Stimulated activated CD8-positive, alpha-beta memory T cell treated with anti-CD3 and anti-CD28 coated beads, Interleukin-7, amount 100 ng/mL, for 24 hours (primary cell): ENCODE measurements around the gene FAM228B.
"Not testable (repeated sequence)": the region's sequence is repeated elsewhere in the genome, so short reads cannot be mapped to it uniquely, and the experiment has no call there.

ENCODE experiments used
- DNase-seq: peaks from one replicate; pipeline ENCODE4 v3.0.0-alpha.2; 2020; ENCODE audit warnings: low read depth

The FAM228B gene

DNA sequence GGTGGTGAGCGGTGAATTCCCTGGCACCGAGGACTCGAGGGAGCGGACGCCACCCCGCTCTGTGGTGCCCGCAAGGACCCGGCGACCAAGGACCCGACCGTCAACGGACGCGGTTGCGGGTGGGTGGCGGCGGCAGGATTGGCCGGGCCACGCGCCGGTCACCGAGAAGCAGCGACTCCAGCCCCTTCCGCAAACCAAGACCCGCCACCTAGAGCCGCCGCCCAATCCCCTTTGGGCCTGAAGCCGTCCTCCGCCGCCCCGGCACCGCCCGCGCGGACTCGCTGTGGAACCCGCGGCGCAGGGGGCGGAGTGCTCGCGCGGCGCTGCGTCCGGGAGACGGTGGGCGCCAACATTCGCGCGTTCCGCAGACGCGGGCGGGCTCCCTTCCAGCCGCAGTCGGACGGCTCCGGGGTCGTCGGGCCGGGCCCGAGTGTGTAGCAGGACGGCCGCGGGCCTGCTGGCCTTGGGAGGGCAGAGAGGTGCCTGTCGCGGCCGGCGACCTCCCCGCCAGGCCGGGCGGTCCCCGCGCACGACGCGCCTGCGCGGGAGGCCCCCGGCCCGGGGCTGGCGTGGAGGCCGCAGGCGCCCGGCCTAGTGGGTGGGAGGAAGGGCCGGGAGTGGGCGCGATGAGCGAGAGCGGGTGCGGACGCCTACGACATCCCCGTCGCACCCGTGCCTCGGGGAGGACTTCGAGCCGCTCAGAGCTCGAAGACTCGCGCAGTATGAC lies at the start of gene FAM228B, which contains the start of gene PFN4:
FAM228B (plus strand) TSS at position 275 of the 727 bp plus-strand sequence. CDS start 893 bp downstream, outside the sequence.
PFN4 (minus strand) TSS at position 140 of the 727 bp plus-strand sequence. CDS start 799 bp downstream, outside the sequence.
- peak; percentile 35 for DNase-seq

- DNase-seq: no peak
These were observed 49.5 kb upstream of the FAM228B start for GRCh38 chr2:24073816-24074215.

- no peak for DNase-seq
These were observed 48.0 kb upstream of the FAM228B start for GRCh38 chr2:24075259-24075658.

DNA sequence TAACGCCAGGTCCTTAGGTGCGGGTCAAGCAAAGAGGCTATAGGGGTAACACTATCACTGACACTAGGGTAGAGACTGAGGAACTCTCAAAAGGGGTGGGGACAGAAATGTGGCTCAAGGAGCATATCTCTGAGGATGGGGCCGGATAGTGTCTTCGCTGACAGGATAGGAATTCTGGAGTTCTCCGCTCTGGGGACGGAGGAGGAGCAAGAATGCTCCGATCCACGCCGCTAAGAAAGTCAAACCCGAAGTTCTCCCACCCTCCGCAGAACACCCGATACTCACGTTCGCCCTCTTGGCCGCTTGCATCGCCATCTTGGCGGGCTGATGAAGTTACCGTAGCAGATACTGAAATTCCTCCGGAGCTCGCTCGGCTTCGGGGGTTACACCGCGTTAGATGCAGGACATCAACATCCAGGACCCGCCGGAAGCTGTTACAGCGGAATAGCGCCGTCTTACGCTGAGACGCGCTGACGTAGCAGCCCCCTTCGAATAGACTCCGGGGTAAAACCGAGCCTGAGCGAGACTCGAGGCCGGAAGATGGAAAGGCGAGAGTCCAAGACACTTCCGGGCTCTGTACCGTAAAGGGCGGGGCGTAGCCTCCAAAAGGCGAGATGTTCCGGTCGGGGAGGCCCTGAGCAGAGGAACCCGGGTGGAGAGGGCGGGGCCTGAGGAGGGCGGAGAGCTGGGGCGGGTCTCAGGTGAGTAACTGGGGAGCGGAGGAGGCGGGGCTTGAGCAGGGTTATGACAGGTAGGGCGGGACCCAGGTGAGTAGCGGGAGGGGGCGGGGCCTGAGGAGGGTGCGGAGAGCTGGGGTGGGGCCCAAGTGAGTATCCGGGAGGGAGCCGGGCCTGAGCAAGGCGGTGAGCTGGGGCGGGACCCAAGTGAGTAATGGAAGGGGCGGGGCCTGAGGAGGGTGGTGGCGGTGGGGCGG lies 47.1 kb upstream of the FAM228B start, which contains the start of gene SF3B6:
SF3B6 (minus strand) TSS at position 412 of the 934 bp plus-strand sequence; CDS start at position 315, 97 bp downstream.
- DNase-seq: peak; percentile 99

GRCh38 chr2:24076849-24077534 lies 46.3 kb upstream of the FAM228B start:
- no peak for DNase-seq

GRCh38 chr2:24077535-24077877 lies 45.8 kb upstream of the FAM228B start:
- DNase-seq: no peak

DNA sequence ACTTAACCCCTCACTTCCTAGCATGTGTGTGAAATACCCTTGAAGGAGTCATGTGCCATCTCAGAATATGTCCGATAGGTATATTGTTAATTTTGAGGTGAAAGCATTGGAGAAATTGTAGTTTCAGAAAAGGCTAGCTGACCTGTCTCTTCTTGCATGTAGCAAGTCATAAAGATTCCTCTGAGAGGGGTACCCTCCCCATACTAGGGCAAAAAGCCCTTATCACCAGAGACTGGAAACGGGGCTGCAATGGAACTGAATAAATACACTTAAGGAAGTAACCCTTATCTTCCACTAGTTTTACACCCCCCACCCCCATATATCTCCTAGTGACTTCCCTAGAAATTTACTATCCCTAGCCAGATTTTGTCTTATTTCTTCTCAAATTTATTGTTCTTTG lies 45.4 kb upstream of the FAM228B start:
- no peak for DNase-seq

GRCh38 chr2:24080701-24081100 lies 42.6 kb upstream of the FAM228B start:
- no peak for DNase-seq

DNA sequence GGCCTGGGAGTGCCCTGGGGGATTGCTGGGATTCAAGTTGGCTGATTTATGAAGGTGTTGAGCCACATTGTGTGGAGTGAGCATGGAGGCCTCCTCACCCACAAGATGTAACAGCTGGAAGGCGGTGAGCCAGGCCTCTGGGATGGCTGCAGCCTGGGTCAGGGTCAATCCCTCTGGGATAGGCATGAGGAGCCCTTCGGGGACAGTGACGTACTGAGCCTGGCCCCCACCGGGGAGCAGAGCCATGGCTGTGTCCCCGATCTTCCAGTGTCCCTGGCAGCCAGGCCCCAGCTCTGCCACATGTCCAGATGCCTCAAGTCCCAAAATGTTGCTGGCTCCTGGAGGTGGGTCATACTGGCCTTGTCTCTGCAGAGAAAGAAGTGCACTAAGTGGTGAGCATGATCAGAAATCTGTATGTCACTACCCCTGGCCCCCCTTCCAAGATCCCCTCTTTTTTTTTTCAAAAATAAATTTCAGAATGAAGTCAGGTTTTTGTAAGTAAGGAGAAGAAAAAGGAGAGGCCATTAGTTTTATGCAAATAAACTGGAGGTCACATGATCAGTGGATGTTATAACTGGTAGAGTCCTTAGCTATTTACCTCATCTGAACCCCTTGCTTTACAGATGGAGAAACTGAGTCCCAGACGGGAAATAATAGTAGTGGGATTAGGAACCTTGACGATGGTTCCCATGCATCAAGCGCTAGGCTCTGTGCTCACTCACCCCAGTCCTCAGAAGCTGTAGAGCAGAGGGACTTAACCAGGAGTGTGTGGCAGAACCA lies 40.3 kb upstream of the FAM228B start:
- no peak for DNase-seq

DNA sequence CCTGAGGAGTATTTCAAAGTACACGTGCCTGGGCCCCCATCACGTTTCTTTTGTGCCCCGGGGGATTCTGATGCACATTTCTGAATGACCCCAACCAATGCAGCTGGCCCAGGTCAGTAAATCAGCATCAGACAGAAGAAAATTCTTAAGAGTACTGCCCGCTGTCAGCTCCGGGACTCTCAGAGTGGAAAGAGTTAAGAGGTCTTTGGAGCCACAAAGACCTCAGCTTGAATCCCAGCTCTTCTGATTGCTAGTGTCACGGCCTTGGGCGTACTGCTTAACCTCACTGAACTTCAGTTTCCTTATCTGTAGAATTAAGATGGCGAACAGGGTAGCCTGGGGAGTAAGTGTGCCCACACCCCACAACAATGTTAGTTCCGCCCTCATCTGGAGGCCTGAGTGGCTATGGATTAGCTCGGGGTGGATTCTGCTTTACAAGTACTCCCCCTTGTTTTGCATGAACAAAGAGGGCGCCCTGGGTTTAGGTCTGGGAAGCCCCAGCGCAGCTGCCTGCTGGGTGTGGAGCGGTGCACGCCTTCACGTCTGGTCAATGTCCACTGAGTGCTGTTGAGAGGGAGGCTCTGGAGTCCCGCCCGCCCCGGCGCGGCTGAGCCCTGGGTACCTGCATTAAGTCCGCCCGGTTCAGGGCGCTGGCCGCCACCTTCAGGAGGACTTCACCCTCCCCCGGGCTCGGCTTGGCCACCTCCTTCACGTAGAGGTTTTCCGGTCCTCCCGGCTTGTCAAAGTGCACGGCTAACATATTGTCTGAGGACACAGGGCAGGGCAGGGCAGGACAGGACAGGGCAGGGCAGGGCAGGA lies 39.5 kb upstream of the FAM228B start:
- DNase-seq: peak; percentile 4

DNA sequence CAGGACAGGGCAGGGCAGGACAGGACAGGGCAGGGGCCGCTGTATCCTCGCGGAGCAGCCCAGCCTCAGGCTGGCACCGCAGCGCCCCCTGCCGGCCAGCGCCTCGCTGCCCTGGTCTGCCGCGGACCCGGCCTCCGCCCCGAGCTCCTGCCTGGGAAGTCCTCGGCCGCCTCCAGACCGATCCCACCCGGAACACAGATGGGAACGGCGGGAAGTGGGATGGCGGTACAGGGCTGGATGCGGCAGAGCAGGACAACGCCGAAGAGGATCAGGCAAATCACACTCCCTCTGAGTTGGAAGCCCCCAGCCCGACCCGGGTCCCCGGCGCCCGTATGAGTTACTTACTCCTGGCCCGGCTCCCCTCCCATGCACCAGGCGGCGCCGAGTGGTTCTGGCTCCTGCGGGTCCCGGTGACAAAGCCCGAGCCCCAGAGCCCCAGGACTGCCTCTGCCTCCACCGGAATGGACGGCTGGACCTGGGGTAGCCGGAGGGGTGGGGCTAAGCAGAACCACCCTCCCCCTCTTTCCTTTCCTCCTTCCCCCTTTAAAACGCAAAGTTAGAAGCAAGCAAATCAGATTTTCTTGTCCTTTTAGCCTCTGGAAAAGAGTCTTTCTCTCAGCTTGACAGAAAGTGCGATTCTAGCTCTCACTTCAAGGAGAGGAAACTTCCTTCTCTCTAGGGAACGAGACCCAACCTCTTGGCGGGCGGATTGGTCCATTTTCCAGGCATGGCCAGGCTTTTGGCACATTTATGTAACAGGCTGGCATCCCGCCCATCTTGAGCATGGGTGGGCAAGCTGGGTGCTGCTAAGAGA lies 38.7 kb upstream of the FAM228B start, which contains the start of gene TP53I3:
TP53I3 (minus strand) TSS at position 449 of the 814 bp plus-strand sequence. CDS start 508 bp downstream, outside the sequence.
- DNase-seq: peak; percentile 68

GRCh38 chr2:24085200-24085489 lies 38.1 kb upstream of the FAM228B start:
- DNase-seq: no peak

- DNase-seq: no peak
These were observed 37.0 kb upstream of the FAM228B start for GRCh38 chr2:24086241-24086640.

DNA sequence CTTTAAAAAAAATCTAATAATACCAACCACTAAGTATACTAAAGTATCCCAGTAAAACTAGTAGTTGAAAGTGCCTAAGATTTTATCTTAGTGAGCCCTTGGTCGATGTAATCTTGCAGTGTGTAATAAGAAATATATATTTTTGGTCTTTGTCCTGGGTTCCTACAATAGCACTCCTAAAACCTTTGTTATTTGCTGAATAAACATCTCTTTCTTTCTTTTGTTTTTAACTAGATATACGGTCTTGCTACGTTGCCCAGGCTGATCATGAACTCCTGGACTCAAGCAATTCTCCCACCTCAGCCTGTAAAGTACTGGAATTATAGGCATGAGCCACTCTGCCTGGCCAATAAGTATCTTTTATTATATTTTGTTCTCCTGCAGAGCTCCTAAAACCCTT lies 36.2 kb upstream of the FAM228B start:
- no peak for DNase-seq

GRCh38 chr2:24088821-24089359 lies 34.4 kb upstream of the FAM228B start:
- DNase-seq: no peak

- DNase-seq: not testable (repeated sequence)
These were observed 30.0 kb upstream of the FAM228B start for GRCh38 chr2:24093270-24093669.

GRCh38 chr2:24095171-24095677 lies 28.0 kb upstream of the FAM228B start:
- DNase-seq: not testable (repeated sequence)

DNA sequence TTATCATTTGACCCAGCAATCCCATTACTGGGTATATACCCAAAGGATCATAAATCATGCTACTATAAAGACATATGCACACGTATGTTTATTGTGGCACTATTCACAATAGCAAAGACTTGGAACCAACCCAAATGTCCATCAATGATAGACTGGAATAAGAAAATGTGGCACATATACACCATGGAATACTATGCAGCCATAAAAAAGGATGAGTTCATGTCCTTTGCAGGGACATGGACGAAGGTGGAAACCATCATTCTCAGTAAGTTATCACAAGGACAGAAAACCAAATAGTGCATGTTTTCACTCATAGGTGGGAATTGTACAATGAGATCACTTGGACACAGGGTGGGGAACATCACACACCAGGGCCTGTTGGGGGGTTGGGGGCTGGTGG lies 22.5 kb upstream of the FAM228B start:
- DNase-seq: not testable (repeated sequence)

DNA sequence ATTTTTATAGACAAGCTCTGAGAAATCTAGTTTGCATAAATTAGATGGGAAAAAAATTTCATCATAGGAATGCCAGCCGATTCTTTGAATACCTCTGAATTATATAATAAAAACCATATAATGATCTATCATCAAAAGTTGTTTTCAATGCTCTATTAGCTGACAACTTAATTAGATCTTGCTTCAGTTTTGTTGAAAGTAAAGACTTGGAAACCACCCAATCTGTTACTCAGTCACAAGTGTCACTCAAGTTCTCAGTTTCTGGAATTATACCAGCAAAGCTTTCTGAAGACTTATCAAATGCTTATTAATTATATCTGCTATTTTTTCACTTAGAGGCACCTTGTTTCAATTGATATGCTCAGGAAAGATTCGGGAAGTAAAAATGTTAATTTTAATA lies 21.3 kb upstream of the FAM228B start:
- no peak for DNase-seq
